GM23338 (cell line): ENCODE results near the gene BBS1. TPM values are rescaled to one million over a fixed set of nuclear protein-coding genes. Genes with fewer than 3 reads are reported as not detected.
A peak's percentile ranks its signal among the peaks of the same experiment; 100 is the strongest.

ENCODE experiments used
- ATAC-seq: fragments of 200-7000 bp; cut with Tn5 transposase; 3 replicates; pipeline ENCODE4 v1.9.1; 2020
- DNase-seq: peaks from one replicate; pipeline ENCODE4 v3.0.0-alpha.2; 2015; ENCODE audit warnings: low spot score
- H2AFZ ChIP-seq: fragments of 200-600 bp; sonication (generic); 2 replicates; pipeline ENCODE4 v1.8.0; 2016; ENCODE audit warnings: antibody characterized with exemption, mild to moderate bottlenecking, moderate library complexity
- H3F3A ChIP-seq: fragments of 200-600 bp; sonication (generic); replicated peaks from 2 replicates; pipeline ENCODE4 v1.8.0; 2017; ENCODE audit warnings: antibody characterized with exemption, mixed run types, low read depth
- H3K27ac ChIP-seq: fragments of 200-600 bp; sonication (generic); 2 replicates; pipeline ENCODE4 v1.6.1; 2016; ENCODE audit warnings: low read depth
- H3K27me3 ChIP-seq: fragments of 200-600 bp; sonication (generic); 2 replicates; pipeline ENCODE4 v1.8.0; 2016; ENCODE audit warnings: mild to moderate bottlenecking, mixed run types, moderate library complexity; ENCODE audit not compliant: insufficient read depth
- H3K36me3 ChIP-seq: fragments of 200-600 bp; sonication (generic); 2 replicates; pipeline ENCODE4 v1.8.0; 2016; ENCODE audit warnings: mild to moderate bottlenecking; ENCODE audit not compliant: insufficient read depth
- H3K4me1 ChIP-seq: fragments of 200-600 bp; sonication (generic); 2 replicates; pipeline ENCODE4 v1.8.0; 2016; ENCODE audit warnings: mild to moderate bottlenecking, moderate library complexity; ENCODE audit not compliant: insufficient read depth
- H3K4me2 ChIP-seq: fragments of 200-600 bp; sonication (generic); 2 replicates; pipeline ENCODE4 v1.7.1; 2017; ENCODE audit warnings: mixed run types
- H3K4me3 ChIP-seq: fragments of 200-600 bp; sonication (generic); 2 replicates; pipeline ENCODE4 v1.6.1; 2016; ENCODE audit warnings: mixed run types
- H3K79me2 ChIP-seq: fragments of 200-600 bp; sonication (generic); replicated peaks from 2 replicates; pipeline ENCODE4 v1.8.0; 2017; ENCODE audit warnings: mild to moderate bottlenecking; ENCODE audit not compliant: insufficient read depth
- H3K9me2 ChIP-seq: fragments of 200-600 bp; sonication (generic); 2 replicates; pipeline ENCODE4 v1.8.0; 2017; ENCODE audit not compliant: insufficient read depth
- H4K20me1 ChIP-seq: fragments of 200-600 bp; sonication (generic); replicated peaks from 2 replicates; pipeline ENCODE4 v1.8.0; 2017; ENCODE audit warnings: mild to moderate bottlenecking; ENCODE audit not compliant: insufficient read depth
- H3K27ac Mint-ChIP-seq: 2 replicates; pipeline ENCODE4 v1.8.0; 2020; ENCODE audit warnings: inconsistent platforms, mild to moderate bottlenecking, moderate library complexity, mixed read lengths
- H3K27me3 Mint-ChIP-seq: 3 replicates; pipeline ENCODE4 v1.8.0; 2022; ENCODE audit warnings: low read depth, mild to moderate bottlenecking, moderate library complexity, mixed read lengths, inconsistent platforms; ENCODE audit not compliant: insufficient read depth, poor library complexity
- H3K36me3 Mint-ChIP-seq: 3 replicates; pipeline ENCODE4 v1.8.0; 2021; ENCODE audit warnings: low read depth, mild to moderate bottlenecking, inconsistent platforms, moderate library complexity, mixed read lengths
- H3K4me1 Mint-ChIP-seq: 3 replicates; pipeline ENCODE4 v1.8.0; 2020; ENCODE audit warnings: mild to moderate bottlenecking, inconsistent platforms, mixed read lengths
- H3K4me3 Mint-ChIP-seq: 3 replicates; pipeline ENCODE4 v1.8.0; 2021; ENCODE audit warnings: moderate library complexity, mild to moderate bottlenecking, inconsistent platforms, mixed read lengths
- H3K9me3 Mint-ChIP-seq: 3 replicates; pipeline ENCODE4 v1.8.0; 2020; ENCODE audit warnings: moderate library complexity, mild to moderate bottlenecking, inconsistent platforms, mixed read lengths
- EZH2phosphoT487 ChIP-seq: fragments of 200-600 bp; sonication (generic); IDR thresholded peaks from one replicate; pipeline ENCODE4 v1.8.1; 2018; ENCODE audit warnings: antibody characterized with exemption; ENCODE audit not compliant: unreplicated experiment
- JUNB ChIP-seq: IDR thresholded peaks from one replicate; pipeline ENCODE4 v1.6.1; 2016; ENCODE audit warnings: antibody characterized with exemption; ENCODE audit not compliant: unreplicated experiment
- NANOG ChIP-seq: IDR thresholded peaks from 2 replicates; pipeline ENCODE4 v1.6.1; 2016; ENCODE audit warnings: antibody characterized with exemption, borderline replicate concordance
- STAT1 ChIP-seq: IDR thresholded peaks from one replicate; pipeline ENCODE4 v1.6.1; 2016; ENCODE audit warnings: antibody characterized with exemption; ENCODE audit not compliant: unreplicated experiment
- ZNF114 ChIP-seq: fragments of 250-450 bp; sonication (Bioruptor Pico); IDR thresholded peaks from 2 replicates; pipeline ENCODE4 v1.5.0; 2020; ENCODE audit warnings: mild to moderate bottlenecking, moderate library complexity
- ZNF331 ChIP-seq: fragments of 250-450 bp; sonication (Bioruptor Pico); IDR thresholded peaks from 2 replicates; pipeline ENCODE4 v1.5.0; 2020; ENCODE audit warnings: low read depth, mild to moderate bottlenecking, moderate library complexity
- polyA plus RNA-seq: library from polyadenylated mRNA; unstranded; fragments of >200 nt; fragmentation: Nextera tagmentation; extraction: Ambion mirVana; gene quantifications from 2 replicates; pipeline ENCODE4 v1.2.1, GENCODE V29; 2016
- total RNA-seq: library from RNA; depleted of rRNA; stranded (reverse); fragments of >200 nt; shearing (Covaris generic); gene quantifications from 2 replicates; pipeline ENCODE4 v1.2.3, GENCODE V29; 2014
- TF ChIP-seq, protein P1 (sequence below), 2 experiments: fragments of 200-600 bp in 1 of 2; sonication (generic) in 1 of 2; conservative IDR thresholded peaks; 2 replicates each; pipeline versions ENCODE4 v1.5.1 to v1.6.1; 2016 to 2017; ENCODE audit warnings: antibody characterized with exemption in 2 of 2, low read depth in 2 of 2, mild to moderate bottlenecking in 2 of 2, moderate library complexity in 1 of 2
- TF ChIP-seq, protein P2 (sequence below): IDR thresholded peaks from one replicate; pipeline ENCODE4 v1.6.1; 2018; ENCODE audit warnings: antibody characterized with exemption; ENCODE audit not compliant: unreplicated experiment

BBS1 gene
- total and polyA plus RNA-seq, 2 experiments from 2014 or later: 11.6 to 41.3 TPM

DNA sequence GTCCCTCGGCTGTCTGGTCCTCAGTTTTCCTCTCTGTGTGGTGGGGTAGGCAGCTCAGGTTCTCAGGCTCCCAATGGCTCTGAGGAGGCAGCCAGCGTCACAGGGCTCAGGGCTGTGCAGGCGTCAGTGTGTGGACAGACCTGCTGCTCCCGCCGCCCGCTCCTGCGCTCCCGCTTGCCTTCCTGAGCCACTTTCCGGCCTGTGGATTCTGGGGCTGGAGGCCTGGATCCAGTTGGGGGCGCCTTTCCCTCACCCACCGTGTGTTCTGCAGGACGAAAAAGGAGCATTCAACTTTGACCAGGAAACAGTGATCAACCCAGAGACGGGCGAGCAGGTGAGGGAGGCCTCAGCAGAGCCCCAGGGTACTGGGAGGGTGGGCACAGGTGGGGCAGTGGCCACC is 15.5 kb upstream of the BBS1 start:
- peaks cover 8% of the 10 kb centered on the region for H3K4me1 Mint-ChIP-seq
- ATAC-seq (peak; percentile 27), DNase-seq (peak; percentile 60)
- Histone ChIP-seq H3K9me2 (no peaks in the 10 kb centered on the region), H3K4me1 (peaks cover 5% of the 10 kb centered on the region), H3K36me3 (peaks cover 7% of the 10 kb centered on the region; the same call in 1 of the 2 replicates), H3F3A (0 out of 2 replicates have a peak, but pooled peaks cover 10% of the 10 kb centered on the region), H3K4me2 (no peak overlapping the region), H3K27ac (no peak overlapping the region; the same call in 1 of the 2 replicates), H3K27me3 (no peaks in the 10 kb centered on the region), H3K79me2 (no peaks in the 10 kb centered on the region), H2AFZ (no peak overlapping the region), H3K4me3 (no peak overlapping the region), H4K20me1 (no peaks in the 10 kb centered on the region; the same call in 1 of the 2 replicates)
- peaks cover 9% of the 10 kb centered on the region for H3K27me3 Mint-ChIP-seq
- H3K36me3 Mint-ChIP-seq: peaks cover 43% of the 10 kb centered on the region
- H3K9me3 Mint-ChIP-seq: no peaks in the 10 kb centered on the region
- TF ChIP-seq ZNF331 (CRISPR knock-in tag) (no peak), STAT1 (no peak), ZNF114 (CRISPR knock-in tag) (no peak), JUNB (no peak), NANOG (no peak)
- TF ChIP-seq, protein P1, sequence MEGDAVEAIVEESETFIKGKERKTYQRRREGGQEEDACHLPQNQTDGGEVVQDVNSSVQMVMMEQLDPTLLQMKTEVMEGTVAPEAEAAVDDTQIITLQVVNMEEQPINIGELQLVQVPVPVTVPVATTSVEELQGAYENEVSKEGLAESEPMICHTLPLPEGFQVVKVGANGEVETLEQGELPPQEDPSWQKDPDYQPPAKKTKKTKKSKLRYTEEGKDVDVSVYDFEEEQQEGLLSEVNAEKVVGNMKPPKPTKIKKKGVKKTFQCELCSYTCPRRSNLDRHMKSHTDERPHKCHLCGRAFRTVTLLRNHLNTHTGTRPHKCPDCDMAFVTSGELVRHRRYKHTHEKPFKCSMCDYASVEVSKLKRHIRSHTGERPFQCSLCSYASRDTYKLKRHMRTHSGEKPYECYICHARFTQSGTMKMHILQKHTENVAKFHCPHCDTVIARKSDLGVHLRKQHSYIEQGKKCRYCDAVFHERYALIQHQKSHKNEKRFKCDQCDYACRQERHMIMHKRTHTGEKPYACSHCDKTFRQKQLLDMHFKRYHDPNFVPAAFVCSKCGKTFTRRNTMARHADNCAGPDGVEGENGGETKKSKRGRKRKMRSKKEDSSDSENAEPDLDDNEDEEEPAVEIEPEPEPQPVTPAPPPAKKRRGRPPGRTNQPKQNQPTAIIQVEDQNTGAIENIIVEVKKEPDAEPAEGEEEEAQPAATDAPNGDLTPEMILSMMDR (conservative IDR thresholded peaks at IDR 0.05; ENCODE audit: low read depth in 2 of 2): peak in 1 of 2 experiments; percentile 74; a peak in 3 of 4 replicates
- TF ChIP-seq, protein P2, sequence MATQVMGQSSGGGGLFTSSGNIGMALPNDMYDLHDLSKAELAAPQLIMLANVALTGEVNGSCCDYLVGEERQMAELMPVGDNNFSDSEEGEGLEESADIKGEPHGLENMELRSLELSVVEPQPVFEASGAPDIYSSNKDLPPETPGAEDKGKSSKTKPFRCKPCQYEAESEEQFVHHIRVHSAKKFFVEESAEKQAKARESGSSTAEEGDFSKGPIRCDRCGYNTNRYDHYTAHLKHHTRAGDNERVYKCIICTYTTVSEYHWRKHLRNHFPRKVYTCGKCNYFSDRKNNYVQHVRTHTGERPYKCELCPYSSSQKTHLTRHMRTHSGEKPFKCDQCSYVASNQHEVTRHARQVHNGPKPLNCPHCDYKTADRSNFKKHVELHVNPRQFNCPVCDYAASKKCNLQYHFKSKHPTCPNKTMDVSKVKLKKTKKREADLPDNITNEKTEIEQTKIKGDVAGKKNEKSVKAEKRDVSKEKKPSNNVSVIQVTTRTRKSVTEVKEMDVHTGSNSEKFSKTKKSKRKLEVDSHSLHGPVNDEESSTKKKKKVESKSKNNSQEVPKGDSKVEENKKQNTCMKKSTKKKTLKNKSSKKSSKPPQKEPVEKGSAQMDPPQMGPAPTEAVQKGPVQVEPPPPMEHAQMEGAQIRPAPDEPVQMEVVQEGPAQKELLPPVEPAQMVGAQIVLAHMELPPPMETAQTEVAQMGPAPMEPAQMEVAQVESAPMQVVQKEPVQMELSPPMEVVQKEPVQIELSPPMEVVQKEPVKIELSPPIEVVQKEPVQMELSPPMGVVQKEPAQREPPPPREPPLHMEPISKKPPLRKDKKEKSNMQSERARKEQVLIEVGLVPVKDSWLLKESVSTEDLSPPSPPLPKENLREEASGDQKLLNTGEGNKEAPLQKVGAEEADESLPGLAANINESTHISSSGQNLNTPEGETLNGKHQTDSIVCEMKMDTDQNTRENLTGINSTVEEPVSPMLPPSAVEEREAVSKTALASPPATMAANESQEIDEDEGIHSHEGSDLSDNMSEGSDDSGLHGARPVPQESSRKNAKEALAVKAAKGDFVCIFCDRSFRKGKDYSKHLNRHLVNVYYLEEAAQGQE: no peak
- H3K4me3 Mint-ChIP-seq: no peak overlapping the region
- no peak overlapping the region for H3K27ac Mint-ChIP-seq

DNA sequence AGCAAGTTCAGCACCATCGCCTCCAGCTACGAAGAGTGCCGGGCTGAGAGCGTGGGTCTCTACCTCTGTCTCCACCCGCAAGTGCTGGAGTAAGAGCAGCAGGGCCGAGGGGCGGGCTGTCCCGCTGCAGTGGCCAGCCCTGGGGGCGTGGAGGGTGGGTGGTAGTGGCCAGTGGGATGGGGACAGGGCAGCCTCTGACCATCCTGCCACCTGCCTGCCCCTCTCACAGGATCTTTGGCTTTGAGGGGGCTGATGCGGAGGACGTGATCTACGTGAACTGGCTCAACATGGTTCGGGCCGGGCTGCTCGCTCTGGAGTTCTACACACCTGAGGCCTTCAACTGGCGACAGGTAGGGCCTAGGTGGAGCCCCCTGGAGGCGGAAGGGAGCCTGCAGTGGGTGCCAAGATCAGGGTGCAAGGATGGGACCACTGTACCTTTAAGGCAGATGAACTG is 15.0 kb upstream of the BBS1 start:
- H3K79me2 ChIP-seq: no peaks in the 10 kb centered on the region
- H3K27me3 ChIP-seq: no peaks in the 10 kb centered on the region
- H3K27ac Mint-ChIP-seq: no peak overlapping the region
- TF ChIP-seq, protein P1 (conservative IDR thresholded peaks at IDR 0.05; ENCODE audit: low read depth in 2 of 2): peak; percentile 68 to 75
- no peak for TF ChIP-seq EZH2phosphoT487
- H2AFZ ChIP-seq: no peak overlapping the region
- H3K27ac ChIP-seq: no peak overlapping the region; the same call in 1 of the 2 replicates
- no peaks in the 10 kb centered on the region for H3K9me3 Mint-ChIP-seq
- H3K36me3 Mint-ChIP-seq: peaks cover 43% of the 10 kb centered on the region
- no peak overlapping the region for H3K4me3 ChIP-seq
- no peaks in the 10 kb centered on the region; the same call in 1 of the 2 replicates for H4K20me1 ChIP-seq
- ATAC-seq: peak; percentile 67
- DNase-seq: peak; percentile 72
- H3K4me2 ChIP-seq: no peak overlapping the region
- H3F3A ChIP-seq: 0 out of 2 replicates have a peak, but pooled peaks cover 7% of the 10 kb centered on the region
- peaks cover 5% of the 10 kb centered on the region for H3K4me1 ChIP-seq
- H3K36me3 ChIP-seq: peaks cover 7% of the 10 kb centered on the region; the same call in 1 of the 2 replicates
- H3K4me1 Mint-ChIP-seq: peaks cover 8% of the 10 kb centered on the region
- no peaks in the 10 kb centered on the region for H3K9me2 ChIP-seq
- no peak overlapping the region for H3K4me3 Mint-ChIP-seq
- H3K27me3 Mint-ChIP-seq: peaks cover 9% of the 10 kb centered on the region
